Heart right ventricle (tissue), 16 donors: ENCODE results near the gene PGAM2. TPM values are rescaled to one million over a fixed set of nuclear protein-coding genes. Genes with fewer than 3 reads are reported as not detected.

ENCODE experiments used
- ATAC-seq, 8 donors: fragments of 200-7000 bp; cut with Tn5 transposase; one replicate each; pipeline ENCODE4 v1.9.1; 2020; ENCODE audit warnings: mild to moderate bottlenecking in 8 of 8, moderate library complexity in 8 of 8, moderate number of reproducible peaks in 1 of 8
- DNase-seq, 2 donors: peaks; one replicate each; pipeline ENCODE4 v3.0.0-alpha.2; 2020
- H3K27ac ChIP-seq, 10 donors: fragments of 200-600 bp; sonication (generic) in 2 of 10; one replicate each; pipeline versions ENCODE4 v1.5.0 to v1.8.0; 2020 to 2022; ENCODE audit warnings: mild to moderate bottlenecking in 3 of 10
- H3K27me3 ChIP-seq, 7 donors: fragments of 200-600 bp; one replicate each; pipeline ENCODE4 v1.8.0; 2021 to 2022; ENCODE audit warnings: mild to moderate bottlenecking in 2 of 7
- H3K36me3 ChIP-seq, 9 donors: fragments of 200-600 bp; sonication (generic) in 1 of 9; one replicate each; pipeline versions ENCODE4 v1.5.0 to v1.8.0; 2020 to 2022; ENCODE audit warnings: mild to moderate bottlenecking in 2 of 9
- H3K4me1 ChIP-seq, 9 donors: fragments of 200-600 bp; sonication (generic) in 1 of 9; one replicate each; pipeline versions ENCODE4 v1.5.0 to v1.8.0; 2020 to 2022; ENCODE audit warnings: mild to moderate bottlenecking in 4 of 9
- H3K4me3 ChIP-seq, 10 donors: fragments of 200-600 bp; sonication (generic) in 2 of 10; one replicate each; pipeline versions ENCODE4 v1.5.0 to v1.8.0; 2020 to 2022; ENCODE audit warnings: mild to moderate bottlenecking in 7 of 10, moderate library complexity in 2 of 10
- H3K9me3 ChIP-seq, 11 donors: fragments of 200-600 bp in 10 of 11; sonication (generic) in 2 of 11; one replicate each; pipeline versions ENCODE4 v1.5.0 to v1.8.0; 2013 to 2022; ENCODE audit warnings: mild to moderate bottlenecking in 2 of 11, control low read depth in 1 of 11, moderate library complexity in 1 of 11
- CTCF ChIP-seq, 9 donors: fragments of 200-600 bp; sonication (generic) in 2 of 9; IDR thresholded peaks; one replicate each; pipeline versions ENCODE4 v1.5.0 to v1.8.0; 2021 to 2022; ENCODE audit warnings: antibody characterized with exemption in 9 of 9, mild to moderate bottlenecking in 5 of 9, moderate library complexity in 1 of 9
- WGBS, 2 donors: extraction: QIAGEN DNeasy Blood & Tissue Kit; methylation state at CpG; one replicate each; pipeline ENCODE4 v1.1.7; 2013; ENCODE audit warnings: inconsistent platforms in 1 of 2; 5-methylcytosine and 5-hydroxymethylcytosine counted together
- intact Hi-C, 10 donors: fragments of 100-400 bp; cut with DNase I; formaldehyde crosslinking; loops; one replicate each; pipeline versions ENCODE4 v1.11.1 to v1.14.2; 2022
- polyA plus RNA-seq, 2 donors: library from polyadenylated mRNA; stranded (reverse); fragments of 200-250 nt; gene quantifications; one replicate each; pipeline ENCODE4 v1.2.3, GENCODE V29; 2013
- total RNA-seq, 10 donors: library from RNA; stranded (reverse); fragmentation: NEBNext Ultra II Directional in 3 of 10; extraction: Animal tissue kit (Norgen Biotek cat#: 25700) in 3 of 10; gene quantifications; one replicate each; pipeline versions ENCODE4 v1.2.1 to v1.2.4, GENCODE V29; 2021 to 2023
- donor health status: Arrhythmogenic right ventricular cardiomyopathy.
- donor health status: ischemic (EF 13 %, LVEDD 7.1; RV severe dilation, severe dysfunction).
- donor health status: healthy with polysubstance abuse.
- donor health status: DM: no; HTN: yes; CAD: no.
- donor health status: DM: no; HTN: no; CAD: no.
- donor health status: ischemic (EF 25% LVEDD 6.9; RV normal size, moderate dysfunction).
- donor health status: ischemic (EF 25% LVEDD 5.7; RV mildly dilated, moderate dysfunction).
- donor health status: healthy.
- donor health status: DM: yes; HTN: yes; CAD: no.
- donor health status: Ischemic cardiomyopathy.
- donor health status: ischemic (EF 35%, LVEDD 5.7; RV mildly dilated, moderate dysfunction).
- donor health status: nonischemic (EF 11% LVEDD 7.7; RV severe dilation, severe dysfunction).
- donor health status: DM: yes; HTN: yes; CAD: no.
- donor health status: PGD.
- donor health status: ischemic (EF 29% LVEDD 5.4; RV normal size, mild dysfunction).
- donor health status: nonischemic (EF 23%, LVEDD 6.1; RV moderate dilation, normal function).

PGAM2 gene
- total and polyA plus RNA-seq, 12 donors = 367 to 2,327 (median 557) TPM

- TF ChIP-seq CTCF (IDR thresholded peaks at IDR 0.05) = no peak
- Histone ChIP-seq H3K36me3 (peaks cover 0 to 6% (median 3%) of the 10 kb centered on the region in 9 donors), H3K4me3 (no peak overlapping the region), H3K27me3 (no peaks in the 10 kb centered on the region), H3K9me3 (no peaks in the 10 kb centered on the region), H3K4me1 (peaks cover 24 to 65% (median 49%) of the 10 kb centered on the region in 9 donors), H3K27ac (no peak overlapping the region)
- DNase-seq = no peak
- WGBS, 2 donors = 59 to 67% methylated on average over 7 of the region's 7 CpGs
- ATAC-seq = no peak
- intact Hi-C loops = no loop called here
Measured at GRCh38 chr7:44068054-44068453, 2.7 kb upstream of the PGAM2 start.

GRCh38 chr7:44067064-44067951, 1.9 kb upstream of the PGAM2 start:
- ATAC-seq (no peak), DNase-seq (no peak)
- no peak overlapping the region for H3K27ac ChIP-seq
- no peak overlapping the region for H3K4me3 ChIP-seq
- WGBS, 2 donors = 83 to 85% methylated on average over 11 of the region's 11 CpGs
- intact Hi-C loops = no loop called here
- no peak for TF ChIP-seq CTCF (IDR thresholded peaks at IDR 0.05)
- no peaks in the 10 kb centered on the region for H3K9me3 ChIP-seq
- peaks cover 20 to 65% (median 49%) of the 10 kb centered on the region in 9 donors for H3K4me1 ChIP-seq
- peaks cover 0 to 6% (median 0%) of the 10 kb centered on the region in 9 donors for H3K36me3 ChIP-seq
- H3K27me3 ChIP-seq = no peaks in the 10 kb centered on the region

GRCh38 chr7:44066494-44067063, 1.2 kb upstream of the PGAM2 start:
- DNase-seq (no peak), ATAC-seq (no peak)

More at GRCh38 chr7:44066494-44067063, 1.2 kb upstream of the PGAM2 start:
- Histone ChIP-seq H3K4me1 (peaks cover 17 to 64% (median 47%) of the 10 kb centered on the region in 9 donors), H3K27ac (peak overlapping the region in 5 of 10 donors; percentile 59 to 89 (median 83)), H3K9me3 (no peaks in the 10 kb centered on the region), H3K36me3 (peaks cover 0 to 13% (median 4%) of the 10 kb centered on the region in 9 donors), H3K27me3 (no peaks in the 10 kb centered on the region), H3K4me3 (no peak overlapping the region)
- WGBS, 2 donors = 70 to 75% methylated on average over 7 of the region's 7 CpGs
- no peak for TF ChIP-seq CTCF (IDR thresholded peaks at IDR 0.05)
- intact Hi-C loops = no loop called here
